Activated T-cell treated with anti-CD3 and anti-CD28 coated beads, Interleukin-2, amount 50 U/mL, for 1 hour (primary cell): ENCODE data around the gene BMP7.
"Not testable (repeated sequence)": the region's sequence is repeated elsewhere in the genome, so short reads cannot be mapped to it uniquely, and the experiment has no call there.

Experiments used
- DNase-seq: peaks from one replicate; pipeline ENCODE4 v3.0.0-alpha.2; 2020

Gene BMP7

GRCh38 chr20:57209413-57209812, 57.0 kb downstream of the BMP7 start:
- DNase-seq = no peak

- no peak for DNase-seq
Measured at GRCh38 chr20:57208198-57208597, 58.2 kb downstream of the BMP7 start.

- no peak for DNase-seq
Measured at GRCh38 chr20:57207251-57207650, 59.2 kb downstream of the BMP7 start.

- no peak for DNase-seq
Measured at GRCh38 chr20:57205606-57206219, 60.7 kb downstream of the BMP7 start.

- no peak for DNase-seq
Measured at GRCh38 chr20:57203986-57204385, 62.5 kb downstream of the BMP7 start.

GRCh38 chr20:57203204-57203603, 63.2 kb downstream of the BMP7 start:
- DNase-seq = no peak

GRCh38 chr20:57202309-57202708, 64.1 kb downstream of the BMP7 start:
- no peak for DNase-seq

- no peak for DNase-seq
Measured at GRCh38 chr20:57200882-57201695, 65.4 kb downstream of the BMP7 start.

GRCh38 chr20:57199656-57200405, 66.6 kb downstream of the BMP7 start:
- DNase-seq = no peak

- no peak for DNase-seq
Measured at GRCh38 chr20:57198132-57199072, 68.0 kb downstream of the BMP7 start.

- DNase-seq = no peak
Measured at GRCh38 chr20:57197352-57198131, 68.9 kb downstream of the BMP7 start.

- DNase-seq = no peak
Measured at GRCh38 chr20:57195469-57196100, 70.9 kb downstream of the BMP7 start.

GRCh38 chr20:57195023-57195422, 71.4 kb downstream of the BMP7 start:
- DNase-seq = no peak

- no peak for DNase-seq
Measured at GRCh38 chr20:57194154-57194553, 72.3 kb downstream of the BMP7 start.

GRCh38 chr20:57193094-57193493, 73.3 kb downstream of the BMP7 start:
- DNase-seq = no peak

GRCh38 chr20:57192311-57192710, 74.1 kb downstream of the BMP7 start:
- DNase-seq = no peak

- not testable (repeated sequence) for DNase-seq
Measured at GRCh38 chr20:57191265-57191638, 75.2 kb downstream of the BMP7 start.

GRCh38 chr20:57190536-57191264, 75.7 kb downstream of the BMP7 start:
- DNase-seq = no peak

GRCh38 chr20:57189713-57190112, 76.7 kb downstream of the BMP7 start:
- DNase-seq = no peak

GRCh38 chr20:57188576-57189079, 77.8 kb downstream of the BMP7 start:
- no peak for DNase-seq
